GM19099 (cell line): ENCODE data around the gene NCOA1.
A peak's percentile ranks its signal among the peaks of the same experiment; 100 is the strongest.

Source experiments
- POLR2A ChIP-seq: IDR thresholded peaks from 3 replicates; pipeline ENCODE4 v1.6.1; 2011; ENCODE audit warnings: low read depth; ENCODE audit not compliant: insufficient read length; ENCODE audit errors: extremely low read depth

NCOA1 gene

GRCh38 chr2:24768013-24768412 is 277.0 kb downstream of the NCOA1 start:
- no peak for TF ChIP-seq POLR2A

DNA sequence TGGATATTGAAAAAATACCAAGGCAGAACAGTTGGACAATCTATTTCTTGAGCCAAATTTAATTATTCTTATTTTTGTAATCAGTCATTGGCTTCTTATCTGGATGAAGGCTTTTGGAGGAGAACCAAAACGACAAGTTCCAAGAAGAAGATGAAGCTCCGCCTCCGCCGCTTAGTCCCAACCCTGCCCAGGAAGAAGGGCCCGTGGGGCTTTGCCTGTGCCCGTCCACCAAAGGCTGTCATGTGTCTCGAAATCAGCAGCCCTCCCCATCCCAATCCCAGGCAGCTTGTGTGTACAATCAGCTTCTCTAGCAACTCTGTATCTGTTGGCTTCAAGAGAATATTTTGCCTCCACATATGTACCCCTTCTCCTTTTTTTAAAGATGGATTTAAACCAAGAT is 277.5 kb downstream of the NCOA1 start:
- TF ChIP-seq POLR2A: no peak

GRCh38 chr2:24771061-24771460 is 280.0 kb downstream of the NCOA1 start:
- TF ChIP-seq POLR2A: no peak

DNA sequence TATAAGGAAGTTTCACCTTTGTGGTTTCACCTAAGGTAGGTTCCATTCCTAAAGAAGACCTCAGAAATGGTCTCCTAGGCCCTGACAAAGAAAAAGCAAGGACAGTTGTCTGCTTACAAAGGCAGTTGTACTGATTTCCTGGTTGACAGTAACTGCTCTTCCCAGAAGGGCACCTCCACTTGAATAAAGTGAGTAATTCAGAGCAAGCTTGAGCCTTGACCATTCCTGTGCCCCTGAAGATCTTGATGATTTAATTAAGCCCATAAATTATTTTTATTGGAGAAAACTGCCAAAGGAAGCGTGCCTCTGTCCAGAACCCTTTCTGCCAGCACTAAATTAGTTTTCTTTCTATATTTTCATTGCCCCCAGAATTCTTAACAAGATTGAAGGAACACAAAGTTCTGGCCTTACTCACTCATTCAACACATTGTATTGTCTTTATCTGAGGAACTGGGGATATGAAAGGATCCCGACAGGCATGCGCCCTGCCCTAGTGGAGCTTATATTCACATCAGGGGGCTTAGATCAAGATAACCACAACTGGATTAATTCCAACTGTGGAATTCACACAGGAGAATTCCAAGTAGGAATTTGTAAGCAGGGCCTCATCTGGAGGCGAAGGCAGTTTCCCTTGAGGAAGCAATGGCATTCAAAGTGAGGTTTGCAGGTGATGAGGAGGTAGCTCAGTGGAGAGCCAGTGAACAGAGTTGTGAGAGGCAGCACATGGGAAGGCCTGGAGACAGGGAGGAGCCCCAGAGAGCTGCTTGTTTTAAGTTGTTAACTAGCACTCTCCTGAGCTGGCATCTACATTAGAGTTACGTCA is 280.9 kb downstream of the NCOA1 start:
- no peak for TF ChIP-seq POLR2A

DNA sequence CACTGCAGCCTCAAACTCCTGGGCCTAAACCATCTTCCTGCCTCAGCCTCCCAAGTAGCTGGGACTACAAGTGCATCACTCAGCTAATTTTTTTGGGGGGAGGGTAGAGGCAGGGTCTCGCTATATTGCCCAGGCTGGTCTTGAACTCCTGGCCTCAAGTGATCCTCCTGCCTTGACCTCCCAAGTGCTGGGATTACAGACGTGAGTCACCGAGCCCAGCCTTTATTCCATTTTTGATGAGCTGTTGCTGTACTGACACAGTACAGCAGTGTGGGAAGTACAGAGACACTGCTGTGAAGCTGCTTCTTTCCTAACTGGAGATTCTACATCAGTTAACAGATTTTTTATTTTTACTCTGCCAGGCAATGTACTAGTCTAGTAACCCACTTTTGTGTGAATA is 283.3 kb downstream of the NCOA1 start:
- TF ChIP-seq POLR2A: no peak

DNA sequence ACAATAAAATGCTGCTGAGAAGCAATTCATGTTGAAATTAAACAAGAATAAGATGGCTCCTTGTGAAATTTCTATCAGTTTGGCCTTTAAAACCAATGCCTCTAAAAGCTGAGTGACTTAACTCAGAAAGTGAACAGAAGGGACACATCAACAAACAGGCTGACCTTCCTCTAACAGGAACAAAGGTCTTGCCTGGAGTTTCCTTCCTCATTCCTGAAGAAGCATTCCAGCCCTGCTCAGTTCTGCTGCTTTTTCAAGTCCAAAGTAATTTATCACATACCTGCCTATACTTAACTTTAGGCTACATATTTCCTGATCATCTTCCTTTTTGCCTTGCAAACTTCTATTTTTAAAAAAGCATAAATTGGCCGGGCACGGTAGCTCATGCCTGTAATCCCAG is 288.1 kb downstream of the NCOA1 start:
- TF ChIP-seq POLR2A: no peak

- TF ChIP-seq POLR2A: no peak
Observed at GRCh38 chr2:24783641-24784040, 292.6 kb downstream of the NCOA1 start.

- no peak for TF ChIP-seq POLR2A
Observed at GRCh38 chr2:24785671-24786321, 294.7 kb downstream of the NCOA1 start.

DNA sequence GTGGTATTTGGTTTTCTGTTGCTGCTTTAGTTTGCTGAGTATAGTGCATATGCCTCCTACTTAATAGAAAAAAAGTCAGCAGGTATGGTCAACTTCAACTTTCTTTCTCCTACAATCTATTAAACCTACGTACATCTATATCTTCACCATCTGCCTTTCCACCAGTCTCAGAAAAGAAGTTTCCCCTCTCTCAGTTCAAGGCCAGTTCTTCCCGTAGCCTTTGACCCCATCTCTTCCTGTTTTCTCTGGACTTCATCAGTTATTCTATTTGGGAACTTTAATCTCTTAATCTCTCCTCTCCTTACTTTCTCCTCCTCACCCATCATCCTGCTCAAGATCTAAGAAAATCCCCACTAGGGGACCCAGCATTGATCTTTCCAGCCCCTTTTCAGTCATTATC is 296.5 kb downstream of the NCOA1 start:
- no peak for TF ChIP-seq POLR2A

DNA sequence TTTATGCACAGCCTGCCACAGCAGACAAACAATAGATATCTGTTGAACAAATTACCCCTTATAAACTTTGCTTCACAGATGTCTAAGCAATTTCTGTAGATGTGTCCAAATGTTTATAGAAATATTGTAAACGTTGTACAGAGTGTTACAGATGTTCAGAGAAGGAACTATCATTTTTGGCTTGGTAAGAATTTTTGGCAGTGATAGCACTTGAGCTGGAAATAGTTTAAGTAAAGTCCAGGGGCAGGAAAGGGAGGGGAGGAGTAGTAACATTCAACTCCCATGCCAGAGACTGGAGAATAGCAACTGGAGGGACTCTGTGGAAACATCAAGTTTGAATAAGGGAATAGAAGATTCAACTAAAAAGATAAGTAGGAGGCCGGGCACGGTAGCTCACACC is 297.8 kb downstream of the NCOA1 start:
- TF ChIP-seq POLR2A: no peak

- TF ChIP-seq POLR2A: no peak
Observed at GRCh38 chr2:24791452-24791851, 300.4 kb downstream of the NCOA1 start.

DNA sequence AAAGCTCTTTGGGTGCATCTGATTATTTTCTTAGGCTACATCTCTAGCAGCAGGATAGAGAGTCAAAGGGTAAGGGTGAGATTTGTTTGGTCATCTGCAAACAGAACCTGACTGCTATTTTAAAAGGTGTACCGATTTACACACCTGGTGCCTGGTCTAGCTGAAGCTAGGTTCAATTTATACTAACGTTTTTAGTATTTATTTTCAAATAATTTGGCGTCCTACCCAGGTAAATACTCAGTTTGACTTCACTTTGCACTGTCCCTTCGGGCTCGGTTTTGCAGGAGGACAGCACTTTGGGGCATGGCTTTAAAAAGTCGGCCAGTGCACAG is 301.5 kb downstream of the NCOA1 start:
- no peak for TF ChIP-seq POLR2A

DNA sequence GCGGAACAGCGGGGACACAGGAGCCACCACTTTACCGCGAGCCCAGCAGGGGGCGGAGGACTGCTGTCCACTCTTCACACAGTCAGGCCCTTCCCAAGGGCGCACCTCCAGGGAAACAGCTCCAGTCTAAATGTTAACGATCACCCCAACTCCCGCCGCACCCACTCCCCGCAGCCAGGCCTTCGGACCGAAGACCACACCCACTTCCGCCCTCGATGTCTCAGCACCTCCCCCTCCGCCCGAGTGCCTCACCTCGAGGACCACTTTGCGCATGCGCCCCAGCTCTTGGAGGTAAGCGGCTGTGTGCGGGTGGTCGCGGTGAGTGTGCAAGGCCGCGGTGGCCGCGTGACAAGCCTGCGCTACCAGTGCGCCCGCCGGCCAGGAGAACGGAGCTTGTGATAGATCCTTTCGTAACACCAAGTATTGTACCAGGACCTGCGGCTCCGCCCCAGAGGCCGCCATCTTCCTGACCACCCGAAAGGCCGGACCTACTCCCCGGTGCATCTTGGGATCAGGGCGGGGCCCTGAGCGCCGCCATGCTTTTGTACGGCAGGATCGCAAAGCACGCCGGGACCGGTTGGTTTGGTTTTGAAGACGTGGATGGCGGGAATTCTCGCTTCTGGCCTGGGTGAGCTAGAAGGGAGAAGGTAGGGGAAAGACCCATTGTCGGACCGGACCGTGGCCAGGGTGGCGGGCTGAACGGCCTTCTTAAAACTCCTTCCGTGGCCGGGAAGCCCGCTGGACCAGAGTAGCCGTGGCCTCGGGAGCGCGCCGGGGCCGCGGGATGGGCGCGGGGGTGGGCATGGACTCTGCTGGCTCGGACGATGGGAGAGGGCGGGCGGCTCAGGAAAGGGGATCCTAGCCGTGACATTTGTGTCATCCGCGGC is 302.1 kb downstream of the NCOA1 start, which contains the start of the genes CENPO and PTRHD1:
Gene CENPO (plus strand): TSS at position 552 of the 887 bp plus-strand sequence. CDS start 495 bp downstream, outside the sequence.
Gene PTRHD1 (minus strand): TSS at position 518 of the 887 bp plus-strand sequence. CDS start 14 bp downstream, at position 504.
- peak; percentile 85 for TF ChIP-seq POLR2A

DNA sequence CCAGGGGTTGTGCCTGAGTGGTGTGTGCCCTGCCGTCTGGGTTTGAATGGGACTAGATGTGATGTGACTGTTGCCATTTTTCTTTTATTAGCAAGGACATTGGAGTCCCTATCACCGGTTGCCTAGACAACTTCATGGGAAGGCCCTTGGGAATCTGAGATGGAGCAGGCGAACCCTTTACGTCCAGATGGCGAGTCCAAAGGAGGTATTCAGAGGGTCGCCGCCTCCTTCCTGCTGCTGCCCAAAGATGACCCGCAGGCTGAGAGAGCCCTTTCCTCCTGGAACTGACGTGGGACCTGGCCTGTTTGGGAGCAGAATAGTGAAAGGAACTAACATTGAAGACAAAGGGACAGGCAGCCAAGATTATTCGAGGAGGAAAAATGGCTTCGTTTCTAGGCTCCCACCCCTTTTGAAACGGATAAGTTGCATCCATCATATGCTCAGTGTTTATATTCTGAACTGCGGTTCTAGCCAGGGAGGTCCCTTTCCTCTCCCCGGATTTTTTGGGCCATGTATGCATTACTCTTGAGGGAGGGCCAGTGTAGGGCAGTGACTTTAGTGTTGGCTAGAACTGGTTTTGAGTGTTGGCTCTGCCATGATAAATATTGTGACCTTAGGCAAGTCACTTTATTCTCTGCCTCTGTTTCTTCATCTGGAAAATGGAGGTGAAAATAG is 302.8 kb downstream of the NCOA1 start:
- no peak for TF ChIP-seq POLR2A

GRCh38 chr2:24797644-24798043 is 306.6 kb downstream of the NCOA1 start:
- TF ChIP-seq POLR2A: no peak
